GM12873 (cell line): ENCODE data around the gene COL5A1.
A peak's percentile ranks its signal among the peaks of the same experiment; 100 is the strongest.

ENCODE experiments used
- TF ChIP-seq, protein P1 (sequence below): IDR thresholded peaks from 2 replicates; pipeline ENCODE4 v1.5.1; 2012; ENCODE audit warnings: low read depth, mild to moderate bottlenecking, moderate library complexity, low read length, control low read depth; ENCODE audit not compliant: insufficient read depth; ENCODE audit errors: missing control alignments

The COL5A1 gene

DNA sequence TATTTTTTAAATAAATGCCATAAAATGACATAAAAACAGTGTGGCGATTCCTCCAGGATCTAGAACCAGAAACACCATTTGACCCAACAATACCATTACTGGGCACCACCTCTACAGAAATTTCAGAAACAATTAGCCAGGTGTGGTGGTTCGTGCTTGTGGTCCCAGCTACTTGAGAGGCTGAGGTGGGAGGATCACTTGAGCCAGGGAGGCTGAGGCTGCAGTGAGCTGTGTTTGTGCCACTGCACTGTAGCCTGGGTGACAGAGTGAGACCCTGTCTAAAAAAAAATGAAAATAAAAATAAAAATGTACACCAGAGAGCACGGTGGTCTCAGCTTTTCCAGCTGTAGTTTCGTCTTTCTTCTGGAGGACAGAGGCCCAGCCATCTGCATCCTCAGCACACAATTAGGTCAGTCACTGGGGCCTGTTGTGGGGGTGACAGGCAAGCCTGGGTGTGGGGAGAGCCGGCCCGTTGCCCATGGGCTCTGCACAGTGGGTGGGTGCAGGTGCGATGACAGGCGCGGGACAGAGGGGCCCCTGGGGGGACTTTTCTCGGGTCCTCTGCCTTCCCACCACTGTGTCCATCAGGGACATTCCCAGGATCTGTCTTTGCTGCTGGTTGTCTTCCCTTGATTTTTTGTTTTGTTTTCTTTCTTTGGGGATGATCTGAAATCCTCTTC is 9.8 kb downstream of the COL5A1 start:
- TF ChIP-seq, protein P1, sequence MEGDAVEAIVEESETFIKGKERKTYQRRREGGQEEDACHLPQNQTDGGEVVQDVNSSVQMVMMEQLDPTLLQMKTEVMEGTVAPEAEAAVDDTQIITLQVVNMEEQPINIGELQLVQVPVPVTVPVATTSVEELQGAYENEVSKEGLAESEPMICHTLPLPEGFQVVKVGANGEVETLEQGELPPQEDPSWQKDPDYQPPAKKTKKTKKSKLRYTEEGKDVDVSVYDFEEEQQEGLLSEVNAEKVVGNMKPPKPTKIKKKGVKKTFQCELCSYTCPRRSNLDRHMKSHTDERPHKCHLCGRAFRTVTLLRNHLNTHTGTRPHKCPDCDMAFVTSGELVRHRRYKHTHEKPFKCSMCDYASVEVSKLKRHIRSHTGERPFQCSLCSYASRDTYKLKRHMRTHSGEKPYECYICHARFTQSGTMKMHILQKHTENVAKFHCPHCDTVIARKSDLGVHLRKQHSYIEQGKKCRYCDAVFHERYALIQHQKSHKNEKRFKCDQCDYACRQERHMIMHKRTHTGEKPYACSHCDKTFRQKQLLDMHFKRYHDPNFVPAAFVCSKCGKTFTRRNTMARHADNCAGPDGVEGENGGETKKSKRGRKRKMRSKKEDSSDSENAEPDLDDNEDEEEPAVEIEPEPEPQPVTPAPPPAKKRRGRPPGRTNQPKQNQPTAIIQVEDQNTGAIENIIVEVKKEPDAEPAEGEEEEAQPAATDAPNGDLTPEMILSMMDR = no peak

DNA sequence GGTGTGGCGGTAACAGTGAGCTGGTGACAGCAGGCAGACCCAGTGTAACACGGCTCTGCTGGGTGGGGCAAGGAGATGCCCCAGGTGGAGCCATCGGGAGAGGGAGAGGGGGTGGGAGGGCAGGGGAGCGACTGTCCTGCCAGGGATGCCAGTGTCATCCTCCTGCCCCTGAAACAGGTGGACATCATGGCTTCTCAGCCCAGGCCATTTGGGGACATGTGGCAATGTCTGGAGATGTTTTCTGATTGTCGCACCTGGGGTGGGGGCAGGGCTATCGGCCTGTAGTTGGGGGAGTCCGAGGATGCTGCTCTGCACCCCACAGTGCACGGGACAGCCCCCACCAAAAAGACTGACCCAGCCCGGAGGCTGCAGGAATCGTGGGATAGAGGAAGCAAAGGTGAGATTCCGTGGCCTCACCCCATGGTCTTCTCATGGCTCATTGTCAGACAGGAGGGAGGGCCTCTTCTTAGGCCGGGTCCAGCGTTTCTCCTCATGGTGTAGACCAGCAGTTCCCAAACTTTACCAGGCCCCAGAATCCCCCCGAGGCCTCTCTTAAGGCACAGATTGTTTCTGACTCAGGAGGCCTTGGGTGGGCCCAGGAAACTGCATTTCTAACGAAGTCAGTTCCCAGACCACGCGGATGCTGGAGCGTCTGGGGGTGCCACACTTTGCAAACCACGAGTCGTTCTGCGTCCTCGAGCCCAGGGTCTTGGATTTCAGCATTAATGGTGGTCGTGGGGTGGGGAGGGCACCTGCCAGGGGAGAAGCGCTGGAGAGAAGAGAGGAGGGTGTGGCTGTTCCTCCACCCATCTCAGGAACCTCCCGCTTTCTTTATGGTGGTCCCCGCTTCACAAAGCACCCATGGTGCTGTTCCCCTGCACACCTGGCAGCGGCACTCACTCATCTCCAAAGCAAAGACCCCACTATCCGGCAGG is 11.0 kb downstream of the COL5A1 start:
- TF ChIP-seq, protein P1 = no peak

DNA sequence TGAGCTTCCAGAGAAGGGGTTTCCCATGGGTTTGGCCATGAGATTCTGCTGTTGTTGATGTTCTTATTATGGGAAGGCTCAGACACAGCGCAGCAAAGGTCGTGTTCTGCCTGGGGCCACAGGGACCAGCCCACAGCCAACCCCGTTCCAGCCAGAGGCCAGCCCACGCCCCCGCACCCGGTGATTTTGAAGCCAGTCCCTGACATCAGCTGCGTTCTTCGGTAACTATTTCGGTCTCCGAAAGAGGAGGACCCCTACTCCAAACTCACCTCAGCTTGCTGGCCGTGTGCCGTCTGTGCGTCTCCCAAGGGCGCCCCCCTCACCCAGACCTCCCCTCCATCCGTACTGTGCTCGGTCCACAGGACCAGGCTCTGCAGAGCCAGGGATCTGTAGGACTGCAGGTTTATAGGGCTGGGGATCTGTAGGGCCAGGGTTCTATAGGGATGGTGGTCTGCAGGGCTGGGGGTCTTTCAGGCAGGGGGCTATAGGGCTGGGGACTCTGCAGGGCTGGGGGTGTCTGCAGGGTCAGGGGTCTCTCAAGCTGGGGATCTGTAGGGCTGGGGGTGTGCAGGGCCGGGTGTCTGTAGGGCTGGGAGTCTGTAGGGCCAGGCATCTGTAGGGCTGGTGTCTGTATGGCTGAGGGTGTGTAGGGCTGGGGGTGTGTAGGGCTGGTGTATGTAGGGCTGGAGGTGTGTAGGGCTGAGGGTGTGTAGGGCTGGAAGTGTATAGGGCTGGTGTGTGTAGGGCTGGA is 11.8 kb downstream of the COL5A1 start:
- TF ChIP-seq, protein P1 = no peak

DNA sequence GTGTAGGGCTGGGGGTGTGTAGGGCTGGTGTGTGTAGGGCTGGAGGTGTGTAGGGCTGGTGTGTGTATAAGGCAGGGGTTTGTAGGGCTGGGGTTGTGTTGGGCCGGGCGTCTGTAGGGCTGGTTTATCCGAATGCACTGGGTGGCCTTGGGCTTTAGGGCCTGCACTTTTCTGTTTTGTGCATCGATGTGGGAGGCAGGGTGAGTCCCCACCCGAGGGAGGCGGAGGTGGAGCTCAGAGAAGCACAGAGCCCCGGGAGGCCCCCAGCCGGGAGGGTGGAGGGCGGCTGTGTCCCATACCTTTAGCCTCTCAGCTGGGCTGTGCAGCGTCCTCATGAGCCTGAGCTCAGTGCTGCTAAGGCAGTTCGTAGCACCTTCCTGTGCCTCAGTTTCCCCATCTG is 13.5 kb downstream of the COL5A1 start:
- TF ChIP-seq, protein P1 = no peak

DNA sequence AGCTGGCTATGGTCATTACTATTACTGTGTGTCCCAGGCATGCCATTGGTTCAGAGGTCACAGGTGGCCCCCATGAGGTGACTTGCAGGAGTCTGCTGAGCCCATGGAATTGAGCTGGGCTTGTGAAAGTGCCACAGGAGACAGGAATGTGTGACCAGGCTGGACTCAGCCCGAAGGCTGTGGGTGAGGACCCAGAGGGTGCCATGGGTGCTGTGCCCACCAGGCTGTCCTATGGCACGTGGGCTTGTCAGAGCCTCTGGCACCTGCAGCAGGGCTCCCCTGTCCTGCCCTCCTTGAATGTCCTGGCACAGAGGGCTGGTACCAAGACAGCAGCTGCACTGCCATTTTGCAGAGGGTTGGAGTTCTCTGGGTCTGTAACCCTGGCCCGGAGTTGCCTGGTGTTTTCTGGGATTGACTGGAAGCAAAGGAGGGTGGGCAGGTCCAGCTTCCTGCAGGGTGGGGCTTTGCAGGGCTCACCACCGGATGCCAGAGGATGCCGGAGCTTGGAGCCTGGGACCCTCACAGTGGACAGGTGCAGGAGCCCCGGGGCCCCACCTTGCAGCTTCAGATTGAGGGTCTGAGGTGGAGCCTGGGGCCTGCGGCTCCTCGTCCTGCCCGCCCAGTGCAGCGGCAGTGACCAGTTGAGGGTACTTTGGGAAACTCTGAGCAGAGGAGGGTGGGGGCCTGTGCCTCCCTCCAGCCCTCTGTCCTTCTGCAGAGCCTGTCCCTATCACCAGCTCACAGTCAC is 14.2 kb downstream of the COL5A1 start:
- TF ChIP-seq, protein P1 = no peak

DNA sequence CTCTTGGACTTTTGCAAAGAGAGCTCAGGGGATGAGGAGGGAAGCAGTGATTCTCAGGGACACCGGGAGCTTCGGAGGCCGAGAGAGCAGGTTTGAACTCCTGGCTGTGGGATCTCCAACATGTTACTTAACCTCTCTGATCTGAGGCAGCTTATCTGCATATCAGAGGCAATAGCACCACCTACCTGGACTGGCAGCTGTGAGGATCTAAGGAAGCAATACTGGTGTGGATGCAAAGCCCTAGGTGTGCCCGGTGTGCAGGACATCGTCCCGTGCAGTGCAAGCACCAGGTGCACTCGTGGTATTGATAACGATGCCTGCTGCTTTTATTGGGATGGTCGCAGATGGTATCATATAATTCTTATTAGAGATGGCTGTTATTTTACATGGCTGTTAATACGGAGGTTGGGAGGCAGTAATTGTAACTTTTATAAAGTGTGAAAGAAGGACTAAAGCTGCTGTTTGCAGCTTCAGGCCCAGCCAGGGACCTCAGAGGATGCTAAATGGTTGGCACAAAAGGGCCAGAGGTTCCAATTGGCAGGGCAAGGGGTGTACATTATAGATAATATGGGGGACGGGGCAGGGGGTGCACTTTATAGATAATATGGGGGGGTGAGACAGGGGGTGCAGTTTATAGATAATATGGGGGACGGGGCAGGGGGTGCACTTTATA is 14.9 kb downstream of the COL5A1 start:
- TF ChIP-seq, protein P1 = peak; percentile 6
